Peyer's patch (tissue), 4 donors: ENCODE data around the gene RNH1. TPM values are rescaled to one million over a fixed set of nuclear protein-coding genes. Genes with fewer than 3 reads are reported as not detected.
"Not testable (repeated sequence)": the region's sequence is repeated elsewhere in the genome, so short reads cannot be mapped to it uniquely, and the experiment has no call there.

Experiments used
- DNase-seq, 3 donors: peaks; one replicate each; pipeline ENCODE4 v3.0.0-alpha.2; 2017 to 2019
- H3K27ac ChIP-seq, 4 donors: fragments of 200-600 bp; sonication (generic); one replicate each; pipeline ENCODE4 v1.5.1; 2016 to 2019
- H3K27me3 ChIP-seq, 2 donors: fragments of 200-600 bp; sonication (generic); one replicate each; pipeline ENCODE4 v1.5.1; 2019
- H3K36me3 ChIP-seq, 3 donors: fragments of 200-600 bp; sonication (generic); one replicate each; pipeline ENCODE4 v1.5.1; 2016 to 2019
- H3K4me1 ChIP-seq, 4 donors: fragments of 200-600 bp; sonication (generic); one replicate each; pipeline ENCODE4 v1.5.1; 2016 to 2019
- H3K4me3 ChIP-seq, 4 donors: fragments of 200-600 bp; sonication (generic); 1 replicate in 3 of 4; 2 replicates in 1 of 4; pipeline ENCODE4 v1.5.1; 2016 to 2019; ENCODE audit warnings: mild to moderate bottlenecking in 1 of 4
- H3K9me3 ChIP-seq, 4 donors: fragments of 200-600 bp; sonication (generic); one replicate each; pipeline ENCODE4 v1.5.1; 2016 to 2019; ENCODE audit warnings: mild to moderate bottlenecking in 1 of 4
- POLR2A ChIP-seq, 2 donors: fragments of 450-650 bp; IDR thresholded peaks; one replicate each; pipeline ENCODE4 v1.5.1; 2017; ENCODE audit warnings: antibody characterized with exemption in 2 of 2, mild to moderate bottlenecking in 2 of 2, moderate library complexity in 2 of 2
- total RNA-seq, 4 donors: library from RNA; depleted of rRNA; stranded (reverse); fragments of >200 nt; gene quantifications; one replicate each; pipeline ENCODE4 v1.1.0, GENCODE V29; 2016
- TF ChIP-seq, protein P1 (sequence below), 6 experiments: fragments of 450-650 bp in 4 of 6; fragments of 200-600 bp in 2 of 6; sonication (generic) in 1 of 6; IDR thresholded peaks; one replicate each; pipeline ENCODE4 v1.5.1; 2017 to 2019; ENCODE audit warnings: antibody characterized with exemption in 6 of 6, mild to moderate bottlenecking in 3 of 6, moderate library complexity in 1 of 6

The RNH1 gene
- total RNA-seq, 4 donors from 2014 or later = 130 to 157 (median 137) TPM

DNA sequence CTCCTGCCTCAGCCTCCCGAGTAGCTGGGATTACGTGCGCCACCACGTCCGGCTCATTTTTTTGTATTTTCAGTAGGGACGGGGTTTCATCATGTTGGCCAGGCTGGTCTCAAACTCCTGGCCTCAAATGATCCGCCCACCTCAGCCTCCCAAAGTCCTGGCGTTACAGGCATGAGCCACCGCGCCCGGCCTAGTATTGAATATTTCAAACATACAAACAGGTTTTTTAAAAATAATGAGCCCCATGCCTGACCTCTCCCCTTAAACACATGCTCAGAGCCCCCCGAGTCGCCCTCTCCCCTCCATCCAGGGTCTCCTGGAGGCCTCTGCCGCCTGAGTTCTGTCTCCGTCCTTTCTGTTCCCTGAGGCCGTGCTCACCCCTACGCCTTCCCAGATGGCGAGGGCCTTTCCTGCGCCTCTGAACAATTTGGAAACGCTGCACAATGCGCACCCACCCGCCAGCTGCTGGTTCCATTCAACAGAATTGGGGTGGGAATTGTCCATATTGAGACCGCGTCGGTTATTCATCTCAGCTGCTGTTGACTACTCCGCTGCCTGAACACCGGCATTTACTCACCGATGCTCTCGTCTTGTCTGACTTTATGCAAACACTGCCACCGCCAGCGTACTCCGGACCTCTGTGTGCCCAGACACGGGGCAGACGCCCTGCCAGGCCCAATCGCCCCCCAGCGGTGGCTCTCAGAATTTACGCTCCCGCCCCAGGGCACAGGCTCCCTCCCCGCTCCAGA lies 13.6 kb upstream of the RNH1 start:
- Histone ChIP-seq H3K36me3 (no peaks in the 10 kb centered on the region), H3K4me1 (peaks cover 0 to 8% (median 3%) of the 10 kb centered on the region in 4 donors), H3K27ac (no peak overlapping the region), H3K9me3 (peaks cover 0 to 10% (median 0%) of the 10 kb centered on the region in 4 donors), H3K27me3 (no peaks in the 10 kb centered on the region), H3K4me3 (no peak overlapping the region)
- TF ChIP-seq, protein P1, sequence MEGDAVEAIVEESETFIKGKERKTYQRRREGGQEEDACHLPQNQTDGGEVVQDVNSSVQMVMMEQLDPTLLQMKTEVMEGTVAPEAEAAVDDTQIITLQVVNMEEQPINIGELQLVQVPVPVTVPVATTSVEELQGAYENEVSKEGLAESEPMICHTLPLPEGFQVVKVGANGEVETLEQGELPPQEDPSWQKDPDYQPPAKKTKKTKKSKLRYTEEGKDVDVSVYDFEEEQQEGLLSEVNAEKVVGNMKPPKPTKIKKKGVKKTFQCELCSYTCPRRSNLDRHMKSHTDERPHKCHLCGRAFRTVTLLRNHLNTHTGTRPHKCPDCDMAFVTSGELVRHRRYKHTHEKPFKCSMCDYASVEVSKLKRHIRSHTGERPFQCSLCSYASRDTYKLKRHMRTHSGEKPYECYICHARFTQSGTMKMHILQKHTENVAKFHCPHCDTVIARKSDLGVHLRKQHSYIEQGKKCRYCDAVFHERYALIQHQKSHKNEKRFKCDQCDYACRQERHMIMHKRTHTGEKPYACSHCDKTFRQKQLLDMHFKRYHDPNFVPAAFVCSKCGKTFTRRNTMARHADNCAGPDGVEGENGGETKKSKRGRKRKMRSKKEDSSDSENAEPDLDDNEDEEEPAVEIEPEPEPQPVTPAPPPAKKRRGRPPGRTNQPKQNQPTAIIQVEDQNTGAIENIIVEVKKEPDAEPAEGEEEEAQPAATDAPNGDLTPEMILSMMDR (IDR thresholded peaks at IDR 0.05) = no peak
- TF ChIP-seq POLR2A (IDR thresholded peaks at IDR 0.05) = no peak
- peak in 1 of 3 donors; percentile 41 for DNase-seq

DNA sequence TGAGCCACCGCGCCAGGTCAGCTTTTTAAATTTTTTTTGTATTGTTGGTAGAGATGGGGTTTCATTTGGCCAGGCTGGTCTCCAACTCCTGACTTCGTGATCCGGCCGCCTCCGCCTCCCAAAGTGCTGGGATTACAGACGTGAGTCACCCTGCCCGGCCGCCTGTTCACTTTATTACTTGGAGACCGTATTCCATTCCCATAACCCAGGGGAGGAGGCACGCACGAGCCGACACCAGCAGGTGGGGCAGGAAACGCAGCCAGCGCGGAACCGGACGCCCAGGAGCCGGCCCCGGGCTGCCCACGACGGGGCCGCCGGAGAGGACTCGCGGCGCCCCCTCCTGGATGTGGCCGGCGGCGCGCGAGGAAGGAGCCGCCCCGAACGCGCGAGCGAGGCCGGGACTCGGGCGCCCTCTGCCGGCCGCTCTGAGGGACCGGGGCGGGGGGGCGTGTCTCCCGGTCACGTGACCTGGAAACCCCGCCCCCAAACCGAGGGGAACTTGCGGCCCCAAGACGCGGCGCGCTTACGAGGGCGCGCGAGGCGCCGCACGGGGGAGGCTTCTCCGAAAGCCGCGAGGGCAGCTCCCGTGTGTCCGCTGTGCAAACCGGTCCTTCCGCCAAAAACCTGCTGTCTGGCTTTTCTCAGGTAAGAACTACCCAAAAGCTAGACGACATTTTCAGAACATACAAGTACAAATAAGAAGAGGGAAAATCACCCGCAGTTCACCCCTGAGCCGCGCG lies 11.6 kb upstream of the RNH1 start:
- H3K27me3 ChIP-seq = no peaks in the 10 kb centered on the region
- H3K4me1 ChIP-seq = peaks cover 0 to 8% (median 3%) of the 10 kb centered on the region in 4 donors
- DNase-seq = peak; percentile 77 to 96 (median 95)
- peak overlapping the region in 3 of 4 donors; percentile 16 to 25 (median 22) for H3K4me3 ChIP-seq
- H3K36me3 ChIP-seq = peaks cover 0 to 3% (median 0%) of the 10 kb centered on the region in 3 donors
- peak overlapping the region; percentile 40 to 87 (median 67) for H3K27ac ChIP-seq
- peaks cover 0 to 10% (median 0%) of the 10 kb centered on the region in 4 donors for H3K9me3 ChIP-seq
- TF ChIP-seq, protein P1 (IDR thresholded peaks at IDR 0.05) = peak; percentile 99 to 100 (median 100)
- peak in 1 of 2 donors; percentile 58 for TF ChIP-seq POLR2A (IDR thresholded peaks at IDR 0.05)

DNA sequence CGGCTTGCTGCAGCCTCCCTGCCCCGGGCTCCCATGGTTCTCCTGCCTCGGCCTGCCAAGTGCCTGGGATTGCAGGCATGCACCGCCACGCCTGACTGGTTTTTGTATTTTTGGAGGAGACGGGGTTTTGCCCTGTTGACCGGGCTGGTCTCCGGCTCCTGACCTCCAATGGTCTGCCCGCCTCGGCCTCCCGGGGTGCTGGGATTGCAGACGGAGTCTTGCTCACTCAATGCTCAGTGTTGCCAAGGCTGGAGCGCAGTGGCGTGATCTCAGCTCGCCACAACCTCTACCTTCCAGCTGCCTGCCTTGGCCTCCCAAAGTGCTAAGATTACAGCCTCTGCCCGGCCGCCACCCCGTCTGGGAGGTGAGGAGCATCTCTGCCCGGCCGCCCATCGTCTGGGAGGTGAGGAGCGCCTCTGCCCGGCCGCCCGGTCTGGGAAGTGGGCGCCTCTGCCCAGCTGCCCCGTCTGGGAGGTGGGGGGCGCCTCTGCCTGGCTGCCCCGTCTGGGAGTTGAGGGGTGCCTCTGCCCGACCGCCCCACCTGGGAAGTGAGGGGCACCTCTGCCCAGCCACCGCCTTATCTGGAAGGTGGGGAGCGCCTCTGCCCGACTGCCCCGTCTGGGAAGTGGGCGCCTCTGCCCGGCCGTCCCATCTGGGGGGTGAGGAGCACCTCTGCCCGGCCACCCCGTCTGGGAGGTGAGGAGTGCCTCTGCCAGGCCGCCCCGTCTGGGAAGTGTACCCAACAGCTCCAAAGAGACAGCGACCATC lies 10.1 kb upstream of the RNH1 start:
- H3K4me3 ChIP-seq, H3K4me1 ChIP-seq: not testable (repeated sequence)
- DNase-seq = peak in 2 of 3 donors; percentile 45 to 47

DNA sequence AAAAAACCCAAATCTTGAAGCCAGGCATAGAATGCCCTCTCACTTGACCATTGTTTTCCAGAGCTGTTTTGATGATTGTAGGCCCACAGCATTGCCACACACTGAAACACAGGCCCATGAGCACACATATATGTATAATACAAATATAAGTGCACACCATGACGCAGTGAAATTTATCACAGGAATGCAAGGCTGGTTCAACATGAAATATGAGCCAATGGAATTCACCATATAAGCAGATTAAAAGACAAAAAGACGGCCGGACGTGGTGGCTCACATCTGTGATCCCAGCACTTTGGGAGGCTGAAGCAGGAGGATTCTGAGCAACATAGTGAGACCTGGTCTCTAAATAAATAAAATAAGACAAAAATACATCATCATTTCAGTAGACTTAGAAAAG lies 9.4 kb upstream of the RNH1 start:
- Histone ChIP-seq H3K36me3 (peaks cover 0 to 4% (median 0%) of the 10 kb centered on the region in 3 donors), H3K27ac (no peak overlapping the region), H3K9me3 (peaks cover 0 to 10% (median 0%) of the 10 kb centered on the region in 4 donors), H3K4me3 (no peak overlapping the region), H3K27me3 (no peaks in the 10 kb centered on the region), H3K4me1 (peaks cover 0 to 8% (median 3%) of the 10 kb centered on the region in 4 donors)
- DNase-seq = no peak
- TF ChIP-seq POLR2A (IDR thresholded peaks at IDR 0.05) = no peak
- TF ChIP-seq, protein P1 (IDR thresholded peaks at IDR 0.05) = no peak

More for the DNA sequence above, 10.1 kb upstream of the RNH1 start:
- not testable (repeated sequence) for H3K9me3 ChIP-seq, H3K27ac ChIP-seq, H3K36me3 ChIP-seq, H3K27me3 ChIP-seq

DNA sequence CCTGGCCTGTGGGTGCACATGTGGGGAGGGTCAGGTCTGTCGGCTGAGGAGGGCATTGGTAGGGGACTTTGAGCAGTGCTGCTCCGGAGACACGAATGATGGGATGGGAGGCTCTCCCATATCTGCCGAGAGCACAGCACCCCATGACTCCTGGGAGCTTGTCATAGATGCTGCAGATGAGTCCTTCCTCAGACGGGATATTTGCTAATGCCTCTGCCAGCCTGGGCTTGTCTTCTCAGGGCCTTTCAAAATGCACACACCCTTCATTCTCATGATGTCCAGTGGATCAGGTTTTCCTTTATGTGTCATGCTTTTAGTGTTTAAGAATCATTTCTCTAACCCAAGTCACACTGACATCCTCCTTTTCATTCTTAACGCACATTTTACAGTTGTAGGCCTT lies 8.1 kb upstream of the RNH1 start:
- H3K9me3 ChIP-seq = peaks cover 0 to 10% (median 0%) of the 10 kb centered on the region in 4 donors
- H3K27ac ChIP-seq = no peak overlapping the region
- no peak overlapping the region for H3K4me3 ChIP-seq
- H3K36me3 ChIP-seq = peaks cover 0 to 11% (median 0%) of the 10 kb centered on the region in 3 donors
- no peaks in the 10 kb centered on the region for H3K27me3 ChIP-seq
- no peak for DNase-seq
- peaks cover 0 to 8% (median 3%) of the 10 kb centered on the region in 4 donors for H3K4me1 ChIP-seq
- TF ChIP-seq POLR2A (IDR thresholded peaks at IDR 0.05) = no peak
- TF ChIP-seq, protein P1 (IDR thresholded peaks at IDR 0.05) = no peak
